Stimulated activated CD4-positive, alpha-beta T cell treated with anti-CD3 and anti-CD28 coated beads, TNF-alpha, amount 100 ng/mL, for 4 hours (primary cell): Measurements from ENCODE around the gene CEP85L.

ENCODE experiments used
- DNase-seq, 3 experiments: peaks; one replicate each; pipeline ENCODE4 v3.0.0-alpha.2; 2020; ENCODE audit warnings: low read depth in 3 of 3

Gene CEP85L

DNA sequence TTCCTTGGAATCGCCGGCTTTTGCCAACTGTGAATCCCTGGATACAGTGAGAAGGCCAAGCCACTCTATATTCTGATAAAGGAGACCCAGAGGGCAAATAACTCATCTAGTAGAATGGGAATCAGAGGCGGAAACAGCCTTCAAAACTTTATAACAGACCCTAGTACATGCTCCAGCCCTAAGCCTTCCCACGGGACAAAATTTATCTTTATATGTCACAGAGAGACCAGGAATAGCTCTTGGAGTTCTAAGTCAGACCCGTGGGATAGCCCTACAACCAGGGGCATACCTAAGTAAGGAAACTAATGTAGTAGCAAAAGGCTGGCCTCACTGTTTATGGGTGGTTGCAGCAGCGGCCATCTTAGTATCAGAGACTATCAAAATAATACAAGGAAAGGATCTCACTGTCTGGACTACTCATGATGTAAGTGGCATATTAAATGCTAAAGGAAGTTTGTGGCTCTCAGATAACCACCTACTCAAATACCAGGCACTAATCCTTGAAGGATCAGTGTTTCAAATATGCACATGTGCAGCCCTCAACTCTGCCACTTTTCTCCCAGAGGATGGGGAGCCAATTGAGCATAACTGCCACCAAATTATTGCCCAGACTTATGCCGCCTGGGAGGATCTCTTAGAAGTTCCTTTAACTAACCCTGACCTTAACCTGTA is 29.5 kb downstream of the CEP85L start:
- DNase-seq: no peak

DNA sequence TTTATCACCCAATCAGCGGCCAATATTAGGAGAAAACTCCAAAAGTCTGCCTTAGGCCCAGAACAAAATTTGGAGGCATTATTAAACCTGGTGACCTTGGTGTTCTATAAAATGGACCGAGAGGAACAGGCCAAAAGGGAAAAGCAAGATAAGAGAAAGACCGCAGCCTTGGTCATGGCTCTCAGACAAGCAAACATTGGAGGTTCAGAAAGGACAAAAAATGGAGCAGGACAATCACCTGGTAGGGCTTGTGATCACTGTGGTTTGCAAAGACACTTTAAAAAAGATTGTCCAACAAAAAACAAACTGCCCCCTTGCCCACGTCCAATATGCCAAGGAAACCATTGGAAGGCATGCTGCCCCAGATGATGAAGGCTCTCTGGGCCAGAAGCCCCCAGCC is 31.2 kb downstream of the CEP85L start:
- no peak for DNase-seq

DNA sequence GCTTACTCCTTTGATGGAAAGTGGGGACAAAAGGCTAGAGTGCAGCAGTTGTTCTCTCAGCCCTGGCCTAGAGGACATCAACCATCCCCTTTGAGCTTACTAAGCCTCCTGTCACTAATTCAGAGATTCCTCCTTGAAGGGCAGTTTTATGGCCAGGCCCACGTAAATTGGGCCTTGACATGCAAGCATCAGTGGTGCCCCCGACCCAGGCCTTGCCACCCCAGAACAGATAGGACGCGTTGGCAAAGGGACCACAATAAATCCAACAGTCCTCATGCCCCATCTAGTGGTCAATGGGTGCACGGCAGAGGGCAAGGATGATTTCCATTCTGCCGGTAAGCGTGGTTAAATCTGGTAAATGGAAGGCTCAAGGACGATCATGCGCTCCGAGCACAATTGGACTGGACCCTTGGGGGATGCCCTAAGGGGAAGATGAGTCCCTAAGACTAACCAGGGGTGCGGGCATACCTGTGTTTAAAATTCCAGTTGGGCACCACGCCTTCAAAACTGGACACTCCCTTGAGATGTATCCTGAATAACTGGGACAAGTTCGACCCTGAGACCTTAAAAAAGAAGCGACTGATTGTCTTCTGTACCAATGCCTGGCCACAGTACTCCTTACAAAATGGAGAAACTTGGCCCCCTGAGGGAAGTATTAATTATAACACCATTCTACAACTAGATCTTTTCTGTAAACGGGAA is 32.6 kb downstream of the CEP85L start:
- peak; percentile 44 to 53 (median 49) for DNase-seq

DNA sequence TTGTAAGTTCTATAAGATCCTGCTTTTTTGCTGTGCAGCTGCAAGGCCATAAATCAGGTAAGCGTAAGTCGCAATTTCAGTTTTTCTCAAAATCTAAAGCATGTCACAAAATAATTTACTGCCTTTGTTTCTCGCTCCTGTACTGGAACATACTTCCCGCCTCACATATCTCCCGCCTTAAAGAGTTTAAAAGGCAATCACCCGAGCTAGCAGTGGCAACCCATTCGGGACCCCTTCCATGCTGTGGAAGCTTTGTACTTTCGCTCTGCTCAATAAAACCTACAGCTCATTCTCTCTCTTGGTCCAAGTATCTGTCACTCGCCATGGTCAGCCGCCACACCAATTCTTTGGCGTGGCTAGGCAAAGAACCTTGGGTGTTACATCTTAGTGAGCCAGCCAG is 34.0 kb downstream of the CEP85L start:
- no peak for DNase-seq

DNA sequence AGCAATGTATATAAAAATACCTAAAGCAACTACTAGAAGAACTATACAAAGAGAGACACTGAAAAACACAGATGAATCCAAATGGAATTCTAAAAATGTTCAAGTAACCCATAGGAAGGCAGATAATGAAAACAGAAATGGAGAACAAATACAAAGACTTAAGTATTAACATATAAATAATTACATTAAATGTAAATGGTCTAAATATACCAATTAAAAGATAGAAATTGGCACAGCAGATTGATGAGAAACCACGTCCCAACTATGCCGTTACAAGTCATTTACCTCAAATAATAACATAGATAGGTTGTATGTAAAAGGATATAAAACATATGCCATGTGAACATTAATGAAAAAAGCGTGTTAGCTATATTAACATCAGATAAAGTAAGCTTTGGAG is 40.1 kb downstream of the CEP85L start:
- no peak for DNase-seq

DNA sequence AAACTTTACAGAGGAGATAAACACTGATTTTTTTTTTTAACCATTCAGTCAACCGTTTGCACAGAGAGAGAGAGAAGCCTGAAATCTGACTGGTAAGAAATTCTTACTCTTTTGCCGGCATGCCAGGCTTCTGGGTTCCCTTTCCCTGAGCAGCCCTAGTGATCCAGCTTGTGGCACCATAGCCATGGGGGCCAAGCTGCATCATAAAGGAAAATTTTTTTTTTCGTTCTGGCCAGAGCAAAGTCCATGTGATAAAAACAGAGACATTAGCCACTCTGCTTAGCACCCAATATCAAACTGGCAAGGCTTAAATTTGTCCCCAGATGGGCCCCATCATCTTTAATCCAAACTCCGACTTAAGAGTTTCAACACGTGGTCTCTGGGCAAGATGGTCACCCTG is 44.5 kb downstream of the CEP85L start:
- DNase-seq: no peak

DNA sequence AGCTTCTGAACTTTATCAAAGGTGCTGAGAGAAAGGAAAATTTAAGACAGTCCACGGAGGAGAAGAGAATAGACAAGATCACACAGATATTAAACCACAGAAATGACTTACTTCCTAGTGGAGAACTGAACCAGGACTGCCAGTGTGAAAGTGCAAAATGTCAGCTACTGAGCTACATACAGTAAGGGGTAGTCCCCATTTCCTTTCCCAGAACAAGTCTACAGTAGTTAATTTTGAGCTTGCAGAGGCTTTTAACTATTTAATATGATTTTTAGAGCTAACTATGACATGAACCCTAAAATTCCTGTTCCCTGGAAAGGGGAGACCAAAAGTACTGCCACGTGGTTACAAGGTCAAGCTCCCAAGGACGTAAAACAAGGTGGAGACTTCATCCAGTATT is 45.1 kb downstream of the CEP85L start:
- DNase-seq: no peak

DNA sequence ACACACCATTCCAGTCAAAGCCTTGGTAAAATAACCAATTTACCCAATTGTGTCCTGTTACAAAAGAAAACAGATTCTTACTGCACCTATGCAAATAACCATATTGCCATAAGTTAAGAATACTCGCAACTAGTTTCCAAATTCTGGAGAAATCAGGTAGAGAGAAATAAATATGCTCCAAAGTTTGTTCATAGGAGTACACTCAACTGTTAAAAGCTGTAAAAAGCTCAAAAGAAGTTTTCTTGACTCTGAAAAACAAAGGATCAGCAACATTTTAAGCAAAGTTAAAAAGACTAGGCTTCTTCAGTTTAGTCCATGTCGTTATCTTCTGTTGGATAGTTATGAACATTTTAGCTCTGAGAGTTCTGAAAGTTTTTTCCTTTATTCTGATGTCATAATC is 48.0 kb downstream of the CEP85L start:
- DNase-seq: no peak

DNA sequence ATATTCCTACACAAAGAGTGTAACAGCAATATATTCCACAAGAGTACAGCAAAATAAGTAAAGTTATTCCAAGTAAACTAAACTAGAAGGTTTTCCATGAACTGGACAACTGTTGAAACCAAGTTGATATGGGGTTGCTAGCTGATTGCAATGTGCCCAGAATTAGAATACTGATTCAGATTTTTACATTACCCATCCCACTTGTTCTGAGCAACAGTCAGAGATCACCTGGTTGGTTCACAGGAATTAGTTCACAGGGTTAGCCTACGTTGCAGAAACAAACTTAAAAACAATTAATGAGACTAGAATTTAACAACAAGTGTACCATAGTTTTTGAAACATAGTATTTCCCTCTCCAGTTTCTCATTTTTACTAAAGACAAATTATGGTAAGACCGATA is 49.1 kb downstream of the CEP85L start:
- no peak for DNase-seq

DNA sequence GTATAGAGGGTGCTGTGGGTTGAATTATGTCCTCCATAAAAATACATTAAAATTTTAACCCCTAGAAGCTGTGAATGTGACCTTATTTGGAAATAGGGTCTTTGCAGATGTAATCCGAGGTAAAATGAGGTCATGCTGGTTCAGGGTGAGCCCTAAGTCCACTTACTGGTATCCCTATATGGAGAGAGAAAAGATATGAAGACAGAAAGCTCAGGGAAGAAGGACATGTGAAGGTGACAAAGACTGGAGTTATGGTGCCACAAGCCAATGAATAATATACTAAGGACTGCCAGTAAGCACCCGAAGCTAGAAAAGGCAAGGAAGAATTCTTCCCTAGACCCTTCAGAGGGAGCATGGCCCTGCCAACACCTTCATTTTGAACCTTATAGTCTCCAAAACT is 53.1 kb downstream of the CEP85L start:
- DNase-seq: no peak

DNA sequence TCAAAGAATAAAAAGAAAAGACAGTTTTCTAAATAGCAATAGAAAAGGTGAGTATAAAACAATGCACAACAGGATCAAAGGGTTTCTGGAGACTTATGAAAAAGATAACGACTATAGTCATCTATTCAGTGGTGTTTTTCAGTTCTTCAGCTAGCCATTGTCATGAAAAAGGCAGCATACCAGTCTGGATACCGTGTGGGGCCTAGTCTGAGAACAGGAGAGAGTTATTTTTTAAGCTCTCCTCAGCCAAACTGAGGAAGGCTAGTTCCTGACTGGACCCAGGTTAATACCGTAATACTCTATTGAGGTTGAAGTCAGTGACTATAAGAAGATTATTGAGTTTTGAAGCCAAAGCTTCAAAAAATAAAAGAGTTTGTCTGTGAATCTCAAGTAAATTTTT is 53.8 kb downstream of the CEP85L start:
- DNase-seq: no peak

DNA sequence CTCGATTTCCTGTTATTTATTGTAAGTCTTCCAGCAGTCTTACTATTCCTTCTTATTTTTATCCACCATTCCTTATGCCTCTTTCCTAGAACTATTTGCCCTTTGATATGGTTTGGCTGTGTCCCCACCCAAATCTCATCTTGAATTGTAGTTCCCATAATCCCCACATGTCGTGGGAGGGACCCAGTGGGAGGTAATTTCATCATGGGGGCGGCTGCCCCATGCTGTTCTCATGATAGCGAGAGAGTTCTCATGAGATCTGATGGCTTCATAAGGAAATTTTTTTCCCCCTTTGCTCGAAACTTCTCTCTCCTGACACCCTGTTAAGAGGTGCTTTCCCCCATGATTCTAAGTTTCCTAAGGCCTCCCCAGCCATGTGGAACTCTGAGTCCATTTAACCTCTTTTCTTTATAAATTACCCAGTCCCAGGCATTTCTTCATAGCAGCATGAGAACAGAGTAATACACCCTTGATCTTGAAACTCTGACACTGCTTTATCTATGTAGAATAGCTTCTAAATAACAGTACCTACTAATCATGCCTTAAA is 54.5 kb downstream of the CEP85L start:
- DNase-seq: no peak

DNA sequence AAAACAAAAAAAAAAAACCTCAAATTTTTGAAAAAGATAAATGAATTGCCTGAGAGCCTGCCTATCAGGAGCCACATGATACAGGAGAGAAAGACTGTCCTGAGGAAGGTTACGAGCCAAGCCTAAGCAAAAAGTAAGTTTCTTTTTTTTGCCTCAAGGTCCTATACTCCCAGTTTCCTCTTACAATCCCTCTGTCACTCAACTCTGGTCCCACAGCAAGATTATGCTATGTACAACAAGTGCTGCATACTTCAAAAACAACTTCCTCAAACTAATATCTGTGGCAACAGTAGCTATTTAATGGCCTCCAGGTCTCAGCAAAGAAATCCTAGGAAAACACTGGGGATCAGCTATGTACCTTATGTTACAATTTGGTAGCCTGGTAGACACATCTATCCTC is 56.5 kb downstream of the CEP85L start:
- no peak for DNase-seq

DNA sequence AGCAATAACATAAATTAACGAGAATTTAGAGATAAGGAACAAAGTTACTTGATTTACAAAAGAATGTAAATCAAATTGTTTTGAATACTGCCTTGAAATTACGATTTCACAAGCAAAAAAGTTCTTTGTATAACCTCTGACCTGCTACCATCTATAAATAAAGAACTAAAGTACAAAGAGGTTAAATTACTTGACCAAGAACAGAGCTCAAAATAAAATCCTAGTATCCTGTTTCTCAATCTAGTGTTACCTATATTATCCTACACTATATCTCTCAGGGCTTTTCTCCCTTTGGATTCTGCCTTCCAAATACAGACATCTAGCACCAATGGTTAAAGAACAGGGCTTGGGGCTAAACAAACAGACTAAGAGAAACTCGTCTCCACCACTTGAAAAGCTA is 59.5 kb downstream of the CEP85L start:
- no peak for DNase-seq

DNA sequence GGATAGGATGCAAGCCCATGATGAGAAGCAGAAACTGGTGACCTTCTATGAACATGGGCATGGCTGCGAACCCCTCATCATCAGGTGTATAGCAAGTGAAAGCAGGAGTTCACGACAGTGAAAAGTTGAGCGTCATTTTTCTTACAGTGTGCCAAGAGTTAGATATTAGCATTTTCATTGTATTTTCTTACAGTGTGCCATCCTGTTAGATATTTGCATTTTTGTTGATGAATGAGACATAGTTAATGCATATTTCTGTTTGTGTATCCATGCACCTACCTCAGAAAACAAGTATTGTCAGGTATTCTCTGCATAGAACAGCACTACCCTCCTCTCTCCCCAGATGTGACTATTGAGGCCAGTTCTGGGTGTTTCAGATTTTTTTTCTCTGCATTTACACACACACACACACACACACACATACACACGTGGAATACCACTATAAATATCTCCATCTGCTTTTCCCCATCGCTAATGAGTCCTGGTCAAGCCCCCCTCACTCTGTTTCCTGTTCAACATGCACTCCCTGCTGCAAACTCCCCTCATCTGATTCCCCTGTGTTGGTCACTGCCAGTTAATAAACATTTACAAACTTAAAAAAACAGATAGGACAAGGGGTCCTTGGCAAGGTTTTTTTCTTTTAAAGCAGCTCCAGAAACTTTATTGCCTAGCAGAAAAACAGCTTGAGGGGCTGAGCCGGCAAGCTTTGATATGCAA is 61.6 kb downstream of the CEP85L start:
- no peak for DNase-seq

DNA sequence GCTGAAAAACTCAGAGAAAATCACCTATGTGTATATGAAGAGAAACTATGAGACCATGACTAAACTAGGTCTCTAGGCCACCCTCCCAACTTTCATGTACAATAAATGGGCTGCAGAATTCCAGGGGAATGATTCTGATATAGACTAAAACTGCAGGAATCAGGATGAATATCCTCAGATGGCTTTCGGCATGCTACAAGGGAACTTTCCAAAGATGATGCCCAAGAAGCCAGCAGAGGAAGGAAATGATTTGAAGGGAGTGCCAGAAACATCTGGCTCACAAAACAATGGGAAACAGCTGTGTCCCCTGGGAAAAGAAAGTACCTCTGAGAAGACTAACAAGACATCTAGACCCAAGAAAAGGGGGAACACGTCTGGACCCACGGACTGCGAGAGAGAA is 62.2 kb downstream of the CEP85L start:
- DNase-seq: no peak

DNA sequence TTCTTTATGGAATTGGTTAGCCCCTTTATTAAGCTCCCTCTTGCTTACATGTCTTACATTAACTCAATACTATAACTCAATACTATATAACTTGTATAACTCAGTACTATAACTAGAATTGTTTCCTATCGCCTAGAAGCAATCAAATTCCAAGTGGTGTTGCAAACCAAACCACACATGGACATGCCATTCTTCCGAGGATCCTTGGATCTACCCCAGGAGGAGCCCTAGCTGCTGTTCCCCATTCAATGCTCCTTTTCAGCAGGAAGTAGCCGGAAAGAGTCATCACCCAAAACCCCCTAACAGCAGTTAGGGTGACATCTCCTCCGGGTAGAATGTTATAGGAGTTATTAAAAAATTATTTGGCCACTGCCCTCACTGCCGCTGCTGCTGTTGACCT is 62.8 kb downstream of the CEP85L start:
- no peak for DNase-seq

DNA sequence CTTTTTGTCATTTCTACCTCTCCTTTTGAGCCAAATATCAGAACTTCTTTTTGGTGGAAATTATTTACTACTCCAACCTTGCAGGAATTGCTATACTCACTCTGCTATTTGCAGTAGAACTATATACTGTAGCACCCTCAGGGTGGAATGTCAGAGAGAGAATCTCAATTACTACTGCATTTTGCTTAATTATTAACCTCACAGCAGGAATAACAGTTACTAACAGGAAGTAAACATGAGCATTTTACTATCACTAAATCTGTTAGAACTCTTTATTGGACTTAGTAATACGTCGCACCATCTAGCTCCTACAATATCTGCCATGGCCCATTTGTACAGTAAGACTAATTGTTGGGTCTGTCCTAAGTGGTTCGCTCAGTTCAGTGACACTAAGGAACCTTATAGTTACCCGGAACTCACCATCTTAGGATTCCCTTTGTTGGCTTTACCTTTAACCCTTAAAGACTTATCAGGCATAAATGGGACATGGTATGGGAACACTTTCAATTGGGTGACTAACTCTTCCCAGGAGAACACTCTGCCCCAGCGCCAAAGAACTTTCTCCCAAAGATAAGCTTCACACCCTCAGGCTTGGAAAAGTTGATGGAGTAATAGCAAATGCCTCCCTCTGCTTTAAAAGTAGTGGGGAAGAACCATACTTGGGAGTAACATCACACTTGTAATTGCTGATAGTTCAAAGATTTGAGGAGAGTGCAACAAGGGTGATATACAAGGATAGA is 64.5 kb downstream of the CEP85L start:
- no peak for DNase-seq

DNA sequence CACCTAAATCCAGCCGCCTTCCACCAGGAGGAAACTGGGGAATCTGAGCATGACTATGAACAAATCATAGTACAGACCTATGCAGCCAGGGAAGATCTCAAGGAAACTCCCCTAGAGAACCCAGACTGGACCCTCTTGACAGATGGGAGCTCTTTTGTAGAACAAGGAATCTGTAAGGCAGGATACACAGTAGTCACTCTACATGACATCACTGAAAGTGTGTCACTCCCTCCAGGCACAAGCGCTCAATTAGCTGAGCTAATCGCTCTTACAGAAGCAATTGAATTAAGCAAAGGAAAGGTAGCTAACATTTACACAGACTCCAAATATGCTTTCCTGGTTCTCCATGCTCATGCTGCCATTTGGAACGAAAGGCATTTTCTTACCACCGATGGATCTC is 66.5 kb downstream of the CEP85L start:
- DNase-seq: no peak

DNA sequence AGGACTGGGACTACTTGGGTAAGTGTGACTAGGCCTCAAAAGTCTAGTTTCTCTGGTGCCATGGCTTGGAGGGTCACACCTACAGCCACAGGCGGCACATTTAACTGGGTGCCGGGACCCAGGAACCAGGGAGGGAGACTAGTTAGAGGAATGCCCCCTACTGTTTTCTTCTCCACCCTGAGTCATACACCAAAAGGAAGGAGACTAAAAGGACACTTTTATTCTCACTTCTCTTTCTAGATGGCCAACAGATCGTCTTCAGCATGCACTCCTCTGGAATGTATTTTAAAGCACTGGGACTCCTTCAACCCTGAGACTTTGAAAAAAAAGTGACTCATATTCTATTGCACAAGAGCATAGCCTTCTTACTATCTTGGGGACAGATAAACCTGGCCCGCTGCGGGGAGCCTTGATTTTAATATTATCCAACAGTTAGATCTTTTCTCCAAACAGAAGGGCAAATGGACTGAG is 69.9 kb downstream of the CEP85L start:
- DNase-seq: no peak

DNA sequence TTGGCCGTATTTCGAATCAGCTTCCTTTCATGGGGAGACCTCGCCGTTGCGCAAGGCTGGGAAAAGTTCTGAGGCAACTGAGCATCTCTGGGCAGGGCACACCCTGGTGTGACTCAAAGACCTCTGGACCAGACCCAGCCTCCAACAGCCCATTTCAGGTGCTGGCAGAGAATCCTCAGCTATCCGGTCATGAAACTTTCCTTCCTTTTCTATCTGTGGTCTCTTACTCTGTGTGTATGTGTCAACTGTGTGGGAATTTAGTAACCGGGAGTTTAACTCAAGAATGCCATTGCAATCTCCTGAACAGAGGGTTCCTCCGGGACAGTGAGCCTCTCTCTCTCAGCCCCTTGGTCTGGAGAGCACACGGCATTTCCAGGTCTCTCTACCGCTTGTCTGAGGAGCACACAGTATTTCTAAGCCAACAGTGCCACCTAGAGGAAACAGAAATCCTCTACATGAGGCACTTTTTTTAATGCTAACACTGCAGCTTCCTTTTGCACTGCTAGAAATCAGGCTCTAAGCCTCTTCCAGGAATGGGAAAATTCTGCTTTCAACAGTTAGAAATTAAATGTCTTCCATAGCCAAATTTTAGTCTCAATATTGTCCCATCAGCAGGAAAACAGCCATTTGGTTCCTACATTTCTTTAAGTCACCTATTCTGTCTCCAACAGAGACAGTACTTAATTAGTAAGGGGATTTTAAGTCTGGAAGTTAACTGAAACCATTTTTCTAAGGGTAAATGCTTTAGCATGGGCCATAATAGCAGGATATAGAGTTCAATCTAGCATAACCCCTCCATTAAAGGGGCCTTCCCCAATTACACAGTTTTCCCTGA is 70.6 kb downstream of the CEP85L start:
- no peak for DNase-seq
